ENCODE results near the gene HSP90B1. TPM values are rescaled to one million over a fixed set of nuclear protein-coding genes. Genes with fewer than 3 reads are reported as not detected.

The HSP90B1 gene
- total RNA-seq, 1 experiment from 2014 or later = 888 TPM

GRCh38 chr12:103978384-103978982 lies 48.3 kb downstream of the HSP90B1 start:
- H2AFZ ChIP-seq (ENCODE audit: low read depth, low read length, poor library complexity, severe bottlenecking) = no peak overlapping the region
- peaks cover 58% of the 10 kb centered on the region for H3K79me2 ChIP-seq (ENCODE audit: insufficient read depth, low read length)
- ATAC-seq (no peak), DNase-seq (ENCODE audit: low read depth, low spot score) (no peak)
- intact Hi-C loops (cut with micrococcal nuclease) = no loop called here
- H3K4me3 ChIP-seq (replicated peaks in 1 of 2; ENCODE audit: low read depth in 1 of 2, low read length in 2 of 2) = no peak overlapping the region
- RAD21 ChIA-PET (ENCODE audit: low non-redundant PET in 1 of 2, low total read pairs in 2 of 2, uncharacterized antibody in 2 of 2, unreplicated experiment in 2 of 2) = no interaction called here
- no peaks in the 10 kb centered on the region for H3K9me3 ChIP-seq (ENCODE audit: control insufficient read depth in 1 of 2, insufficient read depth in 1 of 2, low read depth in 1 of 2, low read length in 2 of 2)
- no peaks in the 10 kb centered on the region for H4K20me1 ChIP-seq (ENCODE audit: insufficient read depth)
- no peaks in the 10 kb centered on the region for H3K4me1 ChIP-seq (ENCODE audit: control insufficient read depth in 1 of 2, insufficient read depth in 2 of 2, low read length in 2 of 2)
- BruUV-seq (replicated peaks) = no TSS peak
- POLR2A ChIA-PET = no interaction called here
- H3K27me3 ChIP-seq (ENCODE audit: insufficient read depth, low read length) = no peaks in the 10 kb centered on the region
- TF ChIP-seq SRF (IDR thresholded peaks at IDR 0.05; ENCODE audit: low read depth) (no peak), REST (IDR thresholded peaks at IDR 0.05; ENCODE audit: low read depth) (no peak), CTCF (IDR thresholded peaks at IDR 0.05 in 2 of 3, conservative IDR thresholded peaks at IDR 0.05 in 1 of 3; ENCODE audit: borderline replicate concordance in 1 of 3, insufficient read depth in 1 of 3, low read depth in 2 of 3, low read length in 2 of 3) (no peak)
- H3K9me2 ChIP-seq (ENCODE audit: insufficient read depth) = no peaks in the 10 kb centered on the region
- H3K9ac ChIP-seq (ENCODE audit: low read length) = no peak overlapping the region
- CTCF ChIA-PET = no interaction called here
- no peak overlapping the region for H3K4me2 ChIP-seq (ENCODE audit: low read length)
- peaks cover 27 to 45% of the 10 kb centered on the region in 2 experiments for H3K36me3 ChIP-seq (ENCODE audit: control insufficient read depth in 1 of 2, insufficient read depth in 2 of 2, low read length in 2 of 2)
- no peak overlapping the region for H3K27ac ChIP-seq (ENCODE audit: low read depth, low read length)

All from HCT116 (cell line).